ENCODE measurements around the gene ZSWIM3. TPM values are rescaled to one million over a fixed set of nuclear protein-coding genes. Genes with fewer than 3 reads are reported as not detected.

Gene ZSWIM3
- total RNA-seq, result 1 to 10 TPM; 4.2 to 4.8 TPM

DNA sequence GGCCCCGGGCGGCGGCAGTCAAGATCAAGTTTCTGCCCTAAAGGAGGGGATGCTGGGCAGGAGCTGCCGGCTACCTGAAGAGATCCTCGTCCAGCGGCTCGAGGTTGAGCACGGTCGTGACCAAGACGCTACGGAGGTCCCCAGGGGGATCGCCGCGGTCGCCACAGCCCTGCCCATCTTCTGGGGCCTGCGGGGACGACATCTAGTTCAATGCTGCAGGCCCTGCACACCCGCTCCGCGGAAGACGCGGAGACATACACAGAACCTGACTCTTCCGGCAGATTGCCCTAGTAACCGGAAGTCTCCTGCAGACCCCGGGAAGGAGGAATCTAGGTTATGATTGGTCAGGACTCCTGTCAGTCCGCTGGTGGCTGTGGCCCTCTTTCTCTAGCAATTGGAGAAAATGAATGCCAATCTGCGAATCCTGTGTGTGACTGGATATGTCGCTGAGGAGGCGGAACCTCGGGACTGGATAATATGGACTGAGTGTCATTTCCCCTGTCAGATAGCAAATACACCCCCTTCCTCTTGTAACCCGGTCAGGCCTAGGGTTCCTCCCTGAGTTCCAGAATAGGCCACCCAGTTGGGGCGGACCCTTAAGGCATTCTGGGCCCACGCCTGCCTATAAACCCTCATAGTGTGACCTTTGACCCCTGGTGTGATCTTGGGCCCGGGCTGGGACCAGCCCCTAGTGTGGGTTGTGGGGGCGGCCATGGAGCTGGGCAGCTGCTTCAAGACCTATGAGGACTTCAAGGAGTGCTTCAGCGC, at the start of gene ZSWIM3, which contains the start of gene ACOT8:
ZSWIM3 (plus strand) TSS at position 501 of the 768 bp plus-strand sequence; CDS start at position 713, 212 bp downstream.
ACOT8 (minus strand) TSS at position 279 of the 768 bp plus-strand sequence; CDS start at position 202, 77 bp downstream.
- CTCF ChIA-PET, result interaction anchor here (0.7 to 1.7 kb wide), 4 partner anchors 25 to 113 kb away, joined by 3 to 6 read pairs (median 4); no protein-coding TSS in a partner anchor
- Mint-ChIP-seq H3K9me3 (ENCODE audit: low read depth) (no peaks in the 10 kb centered on the region), H3K4me1 (peaks cover 38% of the 10 kb centered on the region)

DNA sequence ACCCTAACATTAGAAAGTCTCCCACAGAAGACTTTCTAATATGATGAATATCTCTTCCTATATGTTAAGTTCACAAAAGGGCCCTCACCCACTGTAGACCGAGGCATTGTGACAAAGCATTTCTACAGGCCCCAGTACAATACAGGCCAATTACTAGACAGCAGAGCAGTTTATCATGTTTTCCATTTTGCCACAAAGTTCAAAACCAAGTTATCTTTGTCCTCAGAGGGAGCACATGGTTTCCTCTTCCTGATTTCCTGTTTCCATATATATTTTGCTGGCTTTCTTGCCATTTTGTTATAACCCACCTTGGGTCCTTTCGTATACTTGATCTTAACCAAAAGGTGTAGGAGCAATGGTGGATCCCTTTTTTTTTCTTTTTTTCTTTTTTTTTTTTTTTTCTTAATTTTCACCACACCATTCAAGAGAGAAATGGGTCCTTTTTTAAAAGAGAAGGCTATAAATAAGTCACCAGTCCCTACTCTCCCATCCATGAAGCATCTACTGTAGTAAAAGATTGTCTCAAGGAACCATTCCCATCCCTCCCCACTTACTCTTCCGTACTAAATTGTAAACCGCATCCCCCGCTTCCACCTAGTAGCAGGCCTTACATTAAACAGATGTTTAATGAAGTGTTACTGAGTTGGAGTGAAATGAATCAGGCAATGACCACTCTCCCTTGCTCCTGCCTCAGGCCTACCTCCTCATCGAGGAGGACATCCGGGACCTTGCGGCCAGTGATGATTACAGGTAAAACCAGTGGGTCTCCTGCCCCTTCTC, 47.0 kb upstream of the ZSWIM3 start:
- DNase-seq (no peak), ATAC-seq (no peak)
- Mint-ChIP-seq H3K27ac (peak overlapping the region; percentile 29), H3K36me3 (ENCODE audit: low read depth) (peaks cover 50% of the 10 kb centered on the region), H3K4me3 (no peak overlapping the region), H3K27me3 (no peaks in the 10 kb centered on the region), H3K9me3 (ENCODE audit: low read depth) (no peaks in the 10 kb centered on the region), H3K4me1 (peaks cover 18% of the 10 kb centered on the region)
- POLR2A ChIA-PET, result interaction anchor here (1.1 kb wide), 1 partner anchor 25 kb away, joined by 3 read pairs; no protein-coding TSS in a partner anchor
- intact Hi-C loops (cut with DNase I, micrococcal nuclease), result no loop called here
- CTCF ChIA-PET, result interaction anchor here (1.5 to 2.2 kb wide), 2 partner anchors 14 to 160 kb away, joined by 4 to 5 read pairs; no protein-coding TSS in a partner anchor

More for the DNA sequence above, at the start of gene ZSWIM3, which contains the start of gene ACOT8:
- DNase-seq (peak; percentile 95), ATAC-seq (peak; percentile 97)
- H3K27ac Mint-ChIP-seq, result peak within 1 kb of the TSS; percentile 99
- POLR2A ChIA-PET, result interaction anchor here (0.9 to 1.4 kb wide), 7 partner anchors 23 to 114 kb away, joined by 3 to 4 read pairs (median 3); partner anchors contain the start of genes PCIF1, ZNF335 and ZSWIM1
- H3K4me3 Mint-ChIP-seq, result peak within 1 kb of the TSS; percentile 93
- no peaks in the 10 kb centered on the region for H3K27me3 Mint-ChIP-seq
- intact Hi-C loops (cut with DNase I, micrococcal nuclease), result loop anchor here (1.0 to 2.0 kb wide), 9 partner anchors 24 to 232 kb away; partner anchors contain the start of genes CTSA (in 2 of the 2), NEURL2 (in 2 of the 2), ZNF335 (in 2 of the 2) and ZSWIM1 (in 2 of the 2)
- peaks cover 7% of the 10 kb centered on the region for H3K36me3 Mint-ChIP-seq (ENCODE audit: low read depth)

DNA sequence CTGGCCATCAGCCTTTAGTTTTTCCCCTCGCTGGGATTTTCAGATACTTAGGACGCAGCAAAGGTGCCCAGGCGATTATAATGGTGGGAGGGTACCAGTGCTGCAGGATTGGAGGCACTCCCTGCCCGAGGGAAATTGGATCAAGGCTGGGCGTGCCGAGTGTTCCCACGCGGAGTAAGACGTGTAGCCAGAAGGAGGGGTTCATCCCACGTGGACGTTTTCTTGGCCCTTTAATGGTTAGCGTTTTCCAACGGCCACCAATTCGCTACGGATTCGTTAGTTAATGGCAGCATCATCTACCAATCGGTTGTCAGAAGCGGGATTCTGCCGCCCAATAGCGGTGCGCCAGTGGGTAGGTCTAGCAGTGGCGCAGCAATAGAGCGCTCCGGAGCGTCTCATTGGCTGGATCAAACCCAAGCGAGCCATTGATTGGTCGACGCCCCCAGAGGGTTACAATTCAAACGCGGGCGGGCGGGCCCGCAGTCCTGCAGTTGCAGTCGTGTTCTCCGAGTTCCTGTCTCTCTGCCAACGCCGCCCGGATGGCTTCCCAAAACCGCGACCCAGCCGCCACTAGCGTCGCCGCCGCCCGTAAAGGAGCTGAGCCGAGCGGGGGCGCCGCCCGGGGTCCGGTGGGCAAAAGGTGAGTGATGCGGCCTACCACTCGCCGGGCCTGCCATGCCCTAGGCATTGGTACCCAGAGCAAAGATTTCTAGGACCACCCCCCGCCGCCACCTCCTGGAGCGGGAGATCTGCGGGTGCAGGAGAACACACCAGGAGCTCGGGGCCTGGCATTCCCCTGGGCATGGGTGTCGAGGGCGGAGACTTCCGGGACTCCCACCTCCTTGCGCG, 45.0 kb upstream of the ZSWIM3 start, which contains the start of gene UBE2C:
UBE2C (plus strand) TSS at position 488 of the 849 bp plus-strand sequence; CDS start at position 540, 52 bp downstream.
- ATAC-seq (peak; percentile 100), DNase-seq (peak; percentile 97)
- peaks cover 62% of the 10 kb centered on the region for H3K36me3 Mint-ChIP-seq (ENCODE audit: low read depth)
- H3K27me3 Mint-ChIP-seq, result no peaks in the 10 kb centered on the region
- peak within 1 kb of the TSS; percentile 88 for H3K27ac Mint-ChIP-seq
- CTCF ChIA-PET, result interaction anchor here (0.6 to 1.6 kb wide), 4 partner anchors 10 to 146 kb away, joined by 3 to 8 read pairs (median 4); no protein-coding TSS in a partner anchor
- H3K4me3 Mint-ChIP-seq, result peak within 1 kb of the TSS; percentile 99
- peaks cover 21% of the 10 kb centered on the region for H3K4me1 Mint-ChIP-seq
- H3K9me3 Mint-ChIP-seq (ENCODE audit: low read depth), result no peaks in the 10 kb centered on the region
- intact Hi-C loops (cut with DNase I, micrococcal nuclease), result loop anchor here (1.0 to 2.0 kb wide), 13 partner anchors 21 to 552 kb away; partner anchors contain the start of genes CTSA (in 2 of the 2), NEURL2 (in 2 of the 2), ACOT8 (in 1 of the 2) and DNTTIP1 (in 1 of the 2)
- POLR2A ChIA-PET, result interaction anchor here (1.0 to 2.1 kb wide), 3 partner anchors 10 to 79 kb away, joined by 3 to 5 read pairs (median 3); partner anchors contain the start of genes CTSA and NEURL2

DNA sequence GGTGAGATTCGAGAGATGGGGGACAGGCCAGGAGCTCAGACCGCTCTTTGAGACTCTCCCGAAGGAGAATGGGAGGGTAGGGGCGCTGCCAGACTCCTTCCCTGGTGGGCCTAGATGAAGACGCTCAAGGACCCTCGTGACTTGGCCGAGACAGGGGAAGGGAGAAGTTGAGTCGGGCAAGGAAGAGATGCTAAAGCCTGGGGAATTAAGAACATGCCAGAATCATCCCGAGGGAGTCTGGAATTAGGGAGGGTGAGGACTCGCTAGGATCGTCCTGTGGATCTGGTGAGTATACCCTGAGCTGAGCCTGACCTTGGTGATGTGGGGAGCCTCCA, 44.4 kb upstream of the ZSWIM3 start:
- Mint-ChIP-seq H3K27ac (peak overlapping the region; percentile 88), H3K36me3 (ENCODE audit: low read depth) (peaks cover 62% of the 10 kb centered on the region), H3K27me3 (no peaks in the 10 kb centered on the region), H3K9me3 (ENCODE audit: low read depth) (no peaks in the 10 kb centered on the region), H3K4me1 (peaks cover 21% of the 10 kb centered on the region), H3K4me3 (peak overlapping the region; percentile 99)
- ATAC-seq, result no peak
- DNase-seq, result no peak
- intact Hi-C loops (cut with DNase I, micrococcal nuclease), result loop anchor here (2.0 kb wide), 3 partner anchors 78 to 276 kb away; partner anchors contain the start of genes CTSA (in 2 of the 2), NEURL2 (in 2 of the 2), NCOA5 (in 1 of the 2) and PCIF1 (in 1 of the 2)
- ChIA-PET CTCF (interaction anchor here (0.6 to 1.6 kb wide), 6 partner anchors 9 to 776 kb away, joined by 3 to 8 read pairs (median 4); no protein-coding TSS in a partner anchor), POLR2A (interaction anchor here (0.7 to 2.1 kb wide), 4 partner anchors 10 to 258 kb away, joined by 3 to 5 read pairs (median 4); partner anchors contain the start of genes CTSA and NEURL2)

DNA sequence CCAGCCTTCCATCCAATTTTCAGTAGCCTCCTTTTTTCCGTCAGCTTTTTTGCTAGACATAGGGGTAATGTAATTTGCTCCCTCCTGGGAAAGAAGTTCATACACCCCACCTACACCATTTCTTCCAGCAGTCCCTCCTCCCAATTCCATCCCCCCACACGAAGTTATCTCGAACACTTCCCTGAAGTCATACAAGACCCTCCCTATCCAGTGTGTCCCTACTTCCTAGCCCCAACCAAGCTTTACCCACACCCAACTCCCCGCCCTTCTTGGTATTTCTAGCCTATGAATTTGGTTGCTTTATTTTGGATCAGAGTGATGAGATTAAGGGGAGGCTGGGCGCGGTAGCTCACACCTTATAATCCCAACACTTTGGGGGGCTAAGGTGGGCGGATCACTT, 43.9 kb upstream of the ZSWIM3 start:
- ATAC-seq, result no peak
- Mint-ChIP-seq H3K27me3 (no peaks in the 10 kb centered on the region), H3K4me3 (peak overlapping the region; percentile 99), H3K9me3 (ENCODE audit: low read depth) (no peaks in the 10 kb centered on the region), H3K27ac (peak overlapping the region; percentile 88), H3K4me1 (peaks cover 21% of the 10 kb centered on the region), H3K36me3 (ENCODE audit: low read depth) (peaks cover 62% of the 10 kb centered on the region)
- intact Hi-C loops (cut with DNase I, micrococcal nuclease), result loop anchor here (2.0 kb wide), 3 partner anchors 77 to 275 kb away; partner anchors contain the start of genes CTSA (in 2 of the 2), NEURL2 (in 2 of the 2), NCOA5 (in 1 of the 2) and PCIF1 (in 1 of the 2)
- ChIA-PET POLR2A (interaction anchor here (0.5 to 2.1 kb wide), 8 partner anchors 9 to 257 kb away, joined by 3 to 5 read pairs (median 3); partner anchors contain the start of genes CTSA and NEURL2), CTCF (interaction anchor here (0.6 to 1.6 kb wide), 8 partner anchors 9 to 776 kb away, joined by 3 to 8 read pairs (median 4); no protein-coding TSS in a partner anchor)
- no peak for DNase-seq

DNA sequence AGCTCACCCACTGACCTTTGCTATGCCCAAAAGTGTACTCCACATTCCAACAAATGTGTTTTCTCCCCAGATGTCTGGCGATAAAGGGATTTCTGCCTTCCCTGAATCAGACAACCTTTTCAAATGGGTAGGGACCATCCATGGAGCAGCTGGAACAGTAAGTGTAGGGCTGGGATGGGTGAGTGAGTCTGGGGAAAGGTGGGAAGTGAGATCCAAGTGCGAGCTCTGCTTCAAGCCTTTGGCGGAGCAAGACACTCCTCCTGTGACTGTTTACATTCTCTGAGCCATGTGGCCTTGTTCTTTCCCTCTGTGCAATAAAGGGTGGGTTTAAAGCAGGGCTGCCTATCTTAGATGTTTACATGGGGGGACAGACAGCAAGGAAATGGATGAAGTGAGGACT, 43.1 kb upstream of the ZSWIM3 start:
- ATAC-seq, result no peak
- Mint-ChIP-seq H3K27me3 (no peaks in the 10 kb centered on the region), H3K27ac (no peak overlapping the region), H3K4me3 (no peak overlapping the region), H3K9me3 (ENCODE audit: low read depth) (no peaks in the 10 kb centered on the region), H3K36me3 (ENCODE audit: low read depth) (peaks cover 60% of the 10 kb centered on the region), H3K4me1 (peaks cover 21% of the 10 kb centered on the region)
- no peak for DNase-seq
- ChIA-PET POLR2A (interaction anchor here (2.1 kb wide), 1 partner anchor 77 kb away, joined by 5 read pairs; the partner anchor contains the start of genes CTSA and NEURL2), CTCF (interaction anchor here (0.7 to 1.6 kb wide), 3 partner anchors 8 to 156 kb away, joined by 3 to 4 read pairs (median 4); no protein-coding TSS in a partner anchor)
- intact Hi-C loops (cut with DNase I, micrococcal nuclease), result no loop called here

DNA sequence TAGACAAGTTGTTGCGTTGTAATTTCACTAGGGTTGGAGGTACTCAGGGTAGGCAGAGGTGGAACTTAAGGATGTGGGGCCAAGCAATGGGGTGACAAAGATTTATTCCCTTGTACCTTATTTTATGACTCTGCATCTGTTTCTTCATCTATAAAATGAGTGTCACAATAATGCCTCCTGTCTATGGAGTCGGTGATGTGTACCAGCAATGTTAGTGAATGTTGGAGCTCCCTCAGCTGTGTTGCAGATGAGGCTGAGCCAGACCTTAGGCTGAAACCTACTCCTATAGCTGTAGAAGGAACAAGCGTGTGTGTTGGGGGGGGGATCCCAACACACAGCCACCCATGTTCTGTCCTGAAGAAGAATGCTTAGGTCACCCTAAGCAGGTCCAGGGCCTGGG, 40.5 kb upstream of the ZSWIM3 start:
- ChIA-PET POLR2A (interaction anchor here (0.6 to 0.9 kb wide), 4 partner anchors 34 to 134 kb away, joined by 3 read pairs; no protein-coding TSS in a partner anchor), CTCF (interaction anchor here (1.3 kb wide), 2 partner anchors 9 to 39 kb away, joined by 3 read pairs; no protein-coding TSS in a partner anchor)
- Mint-ChIP-seq H3K27ac (no peak overlapping the region), H3K4me1 (peaks cover 16% of the 10 kb centered on the region), H3K36me3 (ENCODE audit: low read depth) (peaks cover 39% of the 10 kb centered on the region), H3K27me3 (peaks cover 6% of the 10 kb centered on the region), H3K9me3 (ENCODE audit: low read depth) (no peaks in the 10 kb centered on the region), H3K4me3 (no peak overlapping the region)
- ATAC-seq, result no peak
- DNase-seq, result no peak
- intact Hi-C loops (cut with DNase I, micrococcal nuclease), result no loop called here

DNA sequence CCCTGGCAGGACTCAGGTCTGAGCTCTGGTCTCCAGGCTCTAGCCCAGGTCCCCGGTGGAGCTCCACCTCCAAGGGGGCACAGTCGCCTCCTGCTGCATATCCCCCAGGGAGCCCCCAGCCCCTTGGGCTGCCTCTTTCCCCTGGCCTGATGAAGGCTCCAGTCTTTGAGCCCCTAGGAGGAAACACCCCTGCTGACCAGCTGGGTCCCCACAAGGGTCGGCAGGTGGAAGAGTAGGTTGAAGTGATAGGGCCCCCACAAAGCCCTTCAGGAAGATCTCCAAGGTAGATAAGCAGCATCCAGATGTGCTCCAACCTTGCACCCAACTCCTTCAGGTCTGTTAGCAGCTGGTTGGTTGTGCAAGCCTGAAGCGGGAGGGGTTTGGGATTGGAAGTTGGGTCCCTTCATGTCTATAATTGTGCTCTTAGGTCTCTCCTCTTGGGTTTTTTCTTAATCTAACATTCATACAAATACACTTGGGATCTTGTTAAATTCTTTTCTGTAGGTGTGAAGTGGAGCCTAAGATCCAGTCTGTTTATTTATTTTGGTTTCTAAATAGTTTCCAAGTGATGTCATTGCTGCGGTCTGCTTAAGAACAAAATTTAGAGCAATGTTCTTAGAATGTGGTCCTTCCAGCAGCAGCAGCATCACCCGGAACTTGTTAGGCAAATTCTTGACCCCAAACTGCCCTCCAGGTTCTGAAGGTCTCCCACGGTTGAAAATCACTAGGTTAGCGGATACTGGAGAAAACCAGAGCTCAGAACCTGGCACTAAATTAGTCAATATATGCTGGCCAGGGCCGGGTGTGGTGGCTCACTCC, 39.8 kb upstream of the ZSWIM3 start:
- CTCF ChIA-PET, result interaction anchor here (1.3 kb wide), 2 partner anchors 8 to 38 kb away, joined by 3 read pairs; no protein-coding TSS in a partner anchor

DNA sequence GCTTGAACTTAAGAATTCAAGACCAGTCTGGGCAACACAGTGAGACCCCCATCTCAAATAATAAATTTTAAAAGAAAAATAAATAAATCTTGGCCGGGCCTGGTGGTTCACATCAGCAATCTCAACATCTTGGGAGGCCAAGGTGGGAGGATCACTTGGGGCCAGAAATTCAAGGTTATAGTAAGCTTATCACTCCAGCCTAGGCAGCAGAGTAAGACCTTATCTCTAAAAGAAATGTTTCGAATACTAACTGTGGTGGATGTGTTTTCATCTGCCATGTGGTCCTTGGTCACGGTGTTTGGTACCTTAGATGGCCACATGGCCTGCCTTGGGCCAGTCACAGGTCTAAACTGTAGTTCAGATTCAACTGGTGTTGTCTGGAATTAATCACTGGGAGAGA, 39.2 kb upstream of the ZSWIM3 start:
- H3K9me3 Mint-ChIP-seq (ENCODE audit: low read depth), result no peaks in the 10 kb centered on the region
- no peak overlapping the region for H3K4me3 Mint-ChIP-seq
- ChIA-PET CTCF (no interaction called here), POLR2A (no interaction called here)
- peaks cover 30% of the 10 kb centered on the region for H3K36me3 Mint-ChIP-seq (ENCODE audit: low read depth)
- H3K4me1 Mint-ChIP-seq, result peaks cover 7% of the 10 kb centered on the region
- no peak for DNase-seq
- intact Hi-C loops (cut with DNase I, micrococcal nuclease), result no loop called here
- no peak overlapping the region for H3K27ac Mint-ChIP-seq
- peaks cover 14% of the 10 kb centered on the region for H3K27me3 Mint-ChIP-seq
- no peak for ATAC-seq

More for the DNA sequence above, 39.8 kb upstream of the ZSWIM3 start:
- peaks cover 13% of the 10 kb centered on the region for H3K4me1 Mint-ChIP-seq
- no peak overlapping the region for H3K27ac Mint-ChIP-seq
- POLR2A ChIA-PET, result interaction anchor here (0.6 to 0.9 kb wide), 3 partner anchors 33 to 133 kb away, joined by 3 read pairs; no protein-coding TSS in a partner anchor
- intact Hi-C loops (cut with DNase I, micrococcal nuclease), result no loop called here
- DNase-seq (no peak), ATAC-seq (no peak)
- no peaks in the 10 kb centered on the region for H3K9me3 Mint-ChIP-seq (ENCODE audit: low read depth)
- peaks cover 36% of the 10 kb centered on the region for H3K36me3 Mint-ChIP-seq (ENCODE audit: low read depth)
- no peak overlapping the region for H3K4me3 Mint-ChIP-seq
- H3K27me3 Mint-ChIP-seq, result peaks cover 11% of the 10 kb centered on the region
